Measurements from ENCODE around the gene LY6G6C.

The LY6G6C gene

DNA sequence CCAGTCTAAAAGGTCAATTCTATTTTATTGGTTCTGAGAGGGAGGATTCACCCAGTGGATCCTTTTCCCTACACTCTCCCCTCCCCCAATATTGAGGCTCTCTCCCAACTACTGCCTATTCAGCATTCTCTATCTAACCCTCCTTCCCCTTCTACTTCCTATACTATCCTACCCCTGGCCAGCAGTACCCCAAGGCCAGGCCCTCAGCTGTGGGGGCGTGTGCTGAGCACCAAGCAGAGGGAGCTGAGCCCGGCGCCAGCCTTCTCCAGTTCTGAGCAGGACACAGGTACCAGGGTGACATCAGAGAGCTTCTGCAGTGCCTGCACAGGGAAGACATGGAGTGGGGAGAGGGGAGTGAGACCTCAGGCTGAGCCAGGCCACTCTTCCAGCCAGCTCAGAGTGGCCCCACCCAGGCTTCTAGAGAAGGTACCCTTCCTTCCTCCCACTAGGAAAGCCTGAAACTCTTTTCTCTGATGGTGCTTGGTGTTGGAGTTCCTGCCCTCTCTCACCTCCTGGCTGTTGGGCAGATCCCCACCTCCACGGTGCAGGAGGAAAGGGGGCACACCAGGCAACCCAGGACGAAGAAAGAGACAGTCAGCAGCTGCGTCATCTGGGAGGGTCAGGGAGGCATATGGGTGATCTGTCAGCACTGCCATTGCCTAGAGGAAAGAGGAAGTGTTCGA is 5.6 kb upstream of the LY6G6C start:
- DNase-seq (ENCODE audit: low read depth, low spot score): no peak
- H3K4me3 ChIP-seq (ENCODE audit: low read depth, low read length): no peak overlapping the region
- ChIA-PET CTCF (interaction anchor here (0.9 to 1.6 kb wide), 3 partner anchors 13 to 64 kb away, joined by 3 to 4 read pairs (median 3); no protein-coding TSS in a partner anchor), POLR2A (interaction anchor here (1.6 to 3.9 kb wide), 2 partner anchors 15 to 100 kb away, joined by 5 to 16 read pairs; partner anchors contain the start of gene HSPA1B)
- no peak for TF ChIP-seq CTCF (IDR thresholded peaks at IDR 0.05; ENCODE audit: insufficient read depth, low read length, missing control alignments)

DNA sequence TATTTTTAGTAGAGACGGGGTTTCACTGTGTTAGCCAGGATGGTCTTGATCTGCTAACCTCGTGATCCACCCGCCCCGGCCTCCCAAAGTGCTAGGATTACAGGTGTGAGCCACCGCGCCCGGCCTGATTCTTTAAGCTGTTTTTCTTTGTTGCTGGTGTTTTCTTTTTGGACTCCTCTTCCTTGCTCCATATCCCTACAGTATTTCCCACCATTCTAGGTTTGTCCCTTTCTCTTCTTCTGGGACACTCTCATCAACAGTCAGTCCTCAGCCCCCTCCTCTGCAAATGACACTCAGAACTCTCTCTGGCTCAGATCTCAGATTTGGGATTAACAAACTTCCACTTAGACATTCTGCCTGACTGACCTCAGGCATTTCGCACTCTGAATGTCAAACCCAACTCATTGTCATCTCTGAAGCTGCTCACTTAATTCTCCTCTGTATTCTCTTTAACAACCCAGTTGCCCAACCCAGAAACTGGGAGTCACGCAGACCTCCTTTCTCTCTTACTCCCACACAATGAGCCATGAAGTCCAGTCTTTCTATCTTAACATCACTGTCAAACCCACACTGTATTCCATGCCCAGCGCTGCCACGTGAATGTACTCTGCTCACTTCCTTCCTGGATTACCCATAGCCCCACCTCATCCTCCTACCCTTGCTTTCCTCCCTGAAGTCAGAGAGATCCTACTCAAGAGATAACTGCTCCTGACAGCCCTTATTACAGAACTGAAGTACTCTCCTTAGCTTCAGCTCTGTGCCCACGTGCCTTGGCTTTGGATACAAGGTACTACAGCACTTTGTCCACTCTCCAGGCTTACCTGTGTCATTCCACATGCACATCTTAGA is 4.2 kb upstream of the LY6G6C start:
- no peak for DNase-seq (ENCODE audit: low read depth, low spot score)
- H3K4me3 ChIP-seq (ENCODE audit: low read depth, low read length): no peak overlapping the region
- CTCF ChIA-PET: interaction anchor here (1.6 kb wide), 1 partner anchor 10 kb away, joined by 3 read pairs; no protein-coding TSS in a partner anchor
- POLR2A ChIA-PET: interaction anchor here (1.4 kb wide), 1 partner anchor 102 kb away, joined by 3 read pairs; the partner anchor contains the start of gene HSPA1B
- TF ChIP-seq CTCF (IDR thresholded peaks at IDR 0.05; ENCODE audit: insufficient read depth, low read length, missing control alignments): no peak

GRCh38 chr6:31723980-31724691 is 2.6 kb upstream of the LY6G6C start:
- TF ChIP-seq CTCF (IDR thresholded peaks at IDR 0.05; ENCODE audit: insufficient read depth, low read length, missing control alignments): no peak
- ChIA-PET POLR2A (interaction anchor here (1.1 kb wide), 1 partner anchor 29 kb away, joined by 5 read pairs; no protein-coding TSS in a partner anchor), CTCF (interaction anchor here (0.6 to 1.6 kb wide), 4 partner anchors 11 to 107 kb away, joined by 3 to 8 read pairs (median 4); no protein-coding TSS in a partner anchor)
- DNase-seq (ENCODE audit: low read depth, low spot score): no peak
- H3K4me3 ChIP-seq (ENCODE audit: low read depth, low read length): no peak overlapping the region

- H3K4me3 ChIP-seq (ENCODE audit: low read depth, low read length): no peak within 1 kb of the TSS
- POLR2A ChIA-PET: no interaction called here
- CTCF ChIA-PET: interaction anchor here (1.0 to 1.6 kb wide), 3 partner anchors 47 to 229 kb away, joined by 4 to 8 read pairs (median 4); no protein-coding TSS in a partner anchor
- no peak for TF ChIP-seq CTCF (IDR thresholded peaks at IDR 0.05; ENCODE audit: insufficient read depth, low read length, missing control alignments)
- no peak for DNase-seq (ENCODE audit: low read depth, low spot score)
Observed at GRCh38 chr6:31723245-31723979, 1.9 kb upstream of the LY6G6C start, which contains the start of gene MPIG6B. TSS of gene MPIG6B (plus strand) at chr6:31723373. CDS start at chr6:31723384, 11 bp downstream.

- no peak for TF ChIP-seq CTCF (IDR thresholded peaks at IDR 0.05; ENCODE audit: insufficient read depth, low read length, missing control alignments)
- no peak for DNase-seq (ENCODE audit: low read depth, low spot score)
- ChIA-PET CTCF (interaction anchor here (0.9 to 1.2 kb wide), 2 partner anchors 108 to 230 kb away, joined by 4 read pairs; no protein-coding TSS in a partner anchor), POLR2A (no interaction called here)
- H3K4me3 ChIP-seq (ENCODE audit: low read depth, low read length): no peak overlapping the region
Observed at GRCh38 chr6:31722173-31722572, 627 bp upstream of the LY6G6C start.

Data from AG04449 (cell line).